H1 (cell line): ENCODE measurements around the gene SH3RF3. TPM values are rescaled to one million over a fixed set of nuclear protein-coding genes. Genes with fewer than 3 reads are reported as not detected.

ENCODE experiments used
- CTCF ChIA-PET: fragments of 300-600 bp; sonication (Branson Sonifier 250); formaldehyde crosslinking; loops from one replicate; lab custom pipeline; 2021; ENCODE audit not compliant: partially characterized antibody; lab: Charles Lee
- POLR2A ChIA-PET: fragments of 300-600 bp; sonication (Branson Sonifier 250); formaldehyde crosslinking; loops from one replicate; lab custom pipeline; 2021; ENCODE audit warnings: inconsistent platforms; ENCODE audit not compliant: partially characterized antibody; lab: Charles Lee
- DNase-seq, 2 experiments: peaks; one replicate each; pipeline versions ENCODE4 v3.0.0 to v3.0.0-alpha.2; 2010 to 2022; ENCODE audit warnings: low spot score in 2 of 2, low read depth in 1 of 2, mixed read lengths in 1 of 2
- FAIRE-seq: peaks from 2 replicates; lab custom pipeline; 2011; peaks lifted over from hg19 to GRCh38; lab: Jason Lieb, UNC
- H2AFZ ChIP-seq: 2 replicates; pipeline ENCODE4 v1.8.1; 2012; ENCODE audit warnings: low read length, inconsistent platforms
- H2AK5ac ChIP-seq: 2 replicates; pipeline ENCODE4 v1.6.1; 2013; ENCODE audit warnings: low read depth, low read length
- H2BK120ac ChIP-seq: replicated peaks from 2 replicates; pipeline ENCODE3; 2013; ENCODE audit warnings: low read depth, low read length, inconsistent platforms
- H2BK12ac ChIP-seq: 2 replicates; pipeline ENCODE4 v1.6.1; 2013; ENCODE audit warnings: low read depth, low read length
- H2BK15ac ChIP-seq: 2 replicates; pipeline ENCODE4 v1.6.1; 2013; ENCODE audit warnings: low read length
- H2BK20ac ChIP-seq: 2 replicates; pipeline ENCODE4 v1.6.1; 2013; ENCODE audit warnings: low read length
- H2BK5ac ChIP-seq: 2 replicates; pipeline ENCODE4 v1.6.1; 2013; ENCODE audit warnings: low read depth, low read length
- H3K14ac ChIP-seq: 2 replicates; pipeline ENCODE4 v1.6.1; 2013; ENCODE audit warnings: inconsistent platforms; ENCODE audit not compliant: insufficient read length
- H3K18ac ChIP-seq: 2 replicates; pipeline ENCODE4 v1.6.1; 2013; ENCODE audit warnings: low read length; ENCODE audit errors: extremely low read depth
- H3K23ac ChIP-seq: 2 replicates; pipeline ENCODE4 v1.6.1; 2013; ENCODE audit warnings: inconsistent platforms; ENCODE audit not compliant: insufficient read length
- H3K23me2 ChIP-seq: 2 replicates; pipeline ENCODE4 v1.6.1; 2013; ENCODE audit warnings: low read depth, low read length
- H3K27ac ChIP-seq: 2 replicates; pipeline ENCODE4 v1.6.1; 2011; ENCODE audit warnings: low read depth, low read length, inconsistent platforms
- H3K27me3 ChIP-seq, 4 experiments: replicated peaks in 1 of 4; 1 replicate in 1 of 4; 2 replicates in 3 of 4; pipeline versions ENCODE4 v1.6.1 to v1.8.1; 2011 to 2013; ENCODE audit warnings: low read length in 3 of 4, mild to moderate bottlenecking in 3 of 4, inconsistent platforms in 2 of 4, mixed read lengths in 2 of 4, moderate library complexity in 1 of 4; ENCODE audit not compliant: control insufficient read depth in 3 of 4, insufficient read depth in 3 of 4; ENCODE audit errors: extremely low read depth in 1 of 4
- H3K36me3 ChIP-seq, 4 experiments: 2 replicates each; pipeline versions ENCODE4 v1.6.1 to v1.8.1; 2011 to 2013; ENCODE audit warnings: mild to moderate bottlenecking in 4 of 4, low read length in 3 of 4, moderate library complexity in 2 of 4, control low read depth in 1 of 4, inconsistent platforms in 1 of 4; ENCODE audit not compliant: insufficient read depth in 4 of 4, control insufficient read depth in 2 of 4
- H3K4ac ChIP-seq: replicated peaks from 2 replicates; pipeline ENCODE3; 2013; ENCODE audit warnings: low read length, low read depth, mixed read lengths, inconsistent platforms; ENCODE audit not compliant: insufficient read length
- H3K4me1 ChIP-seq, 4 experiments: replicated peaks in 1 of 4; 1 replicate in 1 of 4; 2 replicates in 3 of 4; pipeline versions ENCODE4 v1.6.1 to v1.8.1; 2011 to 2013; ENCODE audit warnings: low read length in 3 of 4, inconsistent platforms in 2 of 4, mixed read lengths in 1 of 4; ENCODE audit not compliant: insufficient read depth in 4 of 4, control insufficient read depth in 3 of 4
- H3K4me2 ChIP-seq, 2 experiments: 2 replicates each; pipeline versions ENCODE4 v1.6.1 to v1.8.1; 2011 to 2013; ENCODE audit warnings: low read depth in 2 of 2, low read length in 2 of 2, control low read depth in 1 of 2, inconsistent platforms in 1 of 2, mild to moderate bottlenecking in 1 of 2; ENCODE audit not compliant: insufficient read depth in 1 of 2
- H3K4me3 ChIP-seq, 4 experiments: fragments of 200-600, 300-600 bp in 1 of 4; sonication (generic), shearing (Covaris generic), sonication (Bioruptor Twin) in 1 of 4; 2 replicates each; pipeline versions ENCODE4 v1.5.1 to v1.8.1; 2011 to 2016; ENCODE audit warnings: low read length in 4 of 4, low read depth in 3 of 4, control low read depth in 2 of 4, inconsistent platforms in 2 of 4, mild to moderate bottlenecking in 2 of 4, mixed read lengths in 1 of 4, moderate library complexity in 1 of 4; ENCODE audit not compliant: insufficient read depth in 2 of 4; ENCODE audit errors: extremely low read depth in 1 of 4
- H3K56ac ChIP-seq: replicated peaks from 2 replicates; pipeline ENCODE3; 2013; ENCODE audit warnings: low read depth, mild to moderate bottlenecking, mixed read lengths, low read length, inconsistent platforms; ENCODE audit not compliant: insufficient read length
- H3K79me1 ChIP-seq: 2 replicates; pipeline ENCODE4 v1.6.1; 2013; ENCODE audit warnings: low read depth, low read length, control low read depth
- H3K79me2 ChIP-seq, 2 experiments: 2 replicates each; pipeline versions ENCODE4 v1.6.1 to v1.8.1; 2012 to 2013; ENCODE audit warnings: low read length in 2 of 2, mild to moderate bottlenecking in 2 of 2, inconsistent platforms in 1 of 2; ENCODE audit not compliant: insufficient read depth in 2 of 2, control insufficient read depth in 1 of 2
- H3K9ac ChIP-seq, 4 experiments: replicated peaks in 1 of 4; 1 replicate in 1 of 4; 2 replicates in 3 of 4; pipeline versions ENCODE4 v1.6.1 to v1.8.1; 2011 to 2013; ENCODE audit warnings: low read depth in 3 of 4, low read length in 3 of 4, control low read depth in 2 of 4, mild to moderate bottlenecking in 2 of 4, moderate library complexity in 2 of 4, inconsistent platforms in 1 of 4; ENCODE audit errors: extremely low read depth in 1 of 4
- H3K9me3 ChIP-seq, 2 experiments: 2 replicates each; pipeline versions ENCODE4 v1.6.1 to v1.8.1; 2012 to 2013; ENCODE audit warnings: mild to moderate bottlenecking in 2 of 2, moderate library complexity in 2 of 2, control low read depth in 1 of 2, inconsistent platforms in 1 of 2, low read depth in 1 of 2, low read length in 1 of 2, mixed read lengths in 1 of 2; ENCODE audit not compliant: insufficient read depth in 2 of 2
- H4K20me1 ChIP-seq, 2 experiments: replicated peaks in 1 of 2; 2 replicates each; pipeline versions ENCODE3 to v1.8.1; 2011 to 2013; ENCODE audit warnings: inconsistent platforms in 2 of 2, low read length in 2 of 2, mild to moderate bottlenecking in 1 of 2; ENCODE audit not compliant: insufficient read depth in 2 of 2, control insufficient read depth in 1 of 2
- H4K5ac ChIP-seq: 2 replicates; pipeline ENCODE4 v1.6.1; 2013; ENCODE audit warnings: low read length, low read depth, mixed read lengths, inconsistent platforms; ENCODE audit not compliant: insufficient read length
- H4K8ac ChIP-seq: 2 replicates; pipeline ENCODE4 v1.8.0; 2013; ENCODE audit warnings: mild to moderate bottlenecking, moderate library complexity, low read length, inconsistent platforms; ENCODE audit not compliant: insufficient read depth; ENCODE audit errors: extremely low read depth
- H4K91ac ChIP-seq: replicated peaks from 2 replicates; pipeline ENCODE3; 2013; ENCODE audit warnings: low read length, mixed read lengths, inconsistent platforms; ENCODE audit not compliant: insufficient read length
- CEBPB ChIP-seq: IDR thresholded peaks from 2 replicates; pipeline ENCODE4 v1.6.1; 2012; ENCODE audit warnings: low read depth, low read length
- JUN ChIP-seq: IDR thresholded peaks from 2 replicates; pipeline ENCODE4 v1.6.1; 2011; ENCODE audit warnings: low read depth, mild to moderate bottlenecking, improper control_type of control experiment, low read length
- KDM1A ChIP-seq: fragments of 200-600, 300-600 bp; sonication (generic); IDR thresholded peaks from 2 replicates; pipeline ENCODE4 v1.7.1; 2016; ENCODE audit warnings: mild to moderate bottlenecking, low read length, borderline replicate concordance
- KDM5A ChIP-seq: fragments of 200-600 bp; IDR thresholded peaks from 2 replicates; pipeline ENCODE4 v1.7.1; 2012; ENCODE audit warnings: mild to moderate bottlenecking, low read length, inconsistent platforms, mixed read lengths
- SP4 ChIP-seq: IDR thresholded peaks from 2 replicates; pipeline ENCODE4 v1.6.1; 2012; ENCODE audit warnings: low read length, inconsistent platforms
- TEAD4 ChIP-seq: IDR thresholded peaks from 2 replicates; pipeline ENCODE4 v1.6.1; 2012; ENCODE audit warnings: low read depth, low read length, inconsistent platforms, mixed read lengths
- WGBS, 2 experiments: shearing (Covaris generic) in 1 of 2; methylation state at CpG; one replicate each; pipeline versions ENCODE4 v1.1.6 to v1.1.7; 2013 to 2015; ENCODE audit warnings: low lambda C conversion rate in 2 of 2, mixed read lengths in 2 of 2, inconsistent platforms in 1 of 2, low coverage in 1 of 2, missing lambda C conversion rate in 1 of 2; ENCODE audit not compliant: insufficient replicate concordance in 2 of 2, insufficient coverage in 1 of 2, insufficient read length in 1 of 2; ENCODE audit errors: extremely low coverage in 1 of 2, missing lambda C conversion rate in 1 of 2; 5-methylcytosine and 5-hydroxymethylcytosine counted together
- polyA plus RNA-seq, 7 experiments: library from polyadenylated mRNA; depleted of rRNA in 3 of 7; stranded (reverse) in 5 of 7; unstranded in 2 of 7; fragments of >200 nt in 5 of 7; fragments of 200-250 nt in 2 of 7; gene quantifications; 1 replicate in 5 of 7; 2 replicates in 1 of 7; 4 replicates in 1 of 7; pipeline versions ENCODE4 v1.2.1 to v1.2.3, GENCODE V29; 2011 to 2013; ENCODE audit warnings: missing spikeins in 2 of 7, mixed read lengths in 2 of 7
- total RNA-seq: library from RNA; stranded (reverse); fragmentation: NEBNext Ultra II Directional; extraction: Animal tissue kit (Norgen Biotek cat#: 25700); gene quantifications from 2 replicates; pipeline ENCODE4 v1.2.1, GENCODE V29; 2021

Gene SH3RF3
- total and polyA plus RNA-seq, 2 of the 8 experiments (the other 6 are each of a cell fraction or from before 2014, with no cell fraction given), result 0.11 to 0.65 TPM

- H2BK120ac ChIP-seq, result no peak overlapping the region
- H3K18ac ChIP-seq, result no peak overlapping the region
- H4K91ac ChIP-seq, result no peak overlapping the region
- ChIA-PET CTCF (interaction anchor here (0.6 to 2.4 kb wide), 6 partner anchors 12 to 215 kb away, joined by 3 to 13 read pairs (median 3); no protein-coding TSS in a partner anchor), POLR2A (no interaction called here)
- H2BK12ac ChIP-seq, result no peak overlapping the region
- no peak overlapping the region; the same call in none of the 2 replicates for H4K8ac ChIP-seq
- no peak overlapping the region for H3K14ac ChIP-seq
- DNase-seq (no peak), FAIRE-seq (no peak)
- no peak overlapping the region for H2BK5ac ChIP-seq
- H3K56ac ChIP-seq, result no peak overlapping the region
- no peaks in the 10 kb centered on the region for H3K79me1 ChIP-seq
- H3K23ac ChIP-seq, result no peak overlapping the region
- no peak overlapping the region for H3K4me3 ChIP-seq
- 91% methylated on average over 11 of the region's 11 CpGs; no CpG with 5 or more reads in 1 of the 2 experiments for WGBS, 2 experiments
- H2AFZ ChIP-seq, result no peak overlapping the region
- H3K23me2 ChIP-seq, result no peaks in the 10 kb centered on the region
- H2BK15ac ChIP-seq, result no peak overlapping the region
- no peak overlapping the region for H3K27ac ChIP-seq
- no peaks in the 10 kb centered on the region for H4K20me1 ChIP-seq
- no peaks in the 10 kb centered on the region for H3K36me3 ChIP-seq
- no peak overlapping the region for H3K9ac ChIP-seq
- H3K27me3 ChIP-seq, result no peaks in the 10 kb centered on the region
- H3K4me2 ChIP-seq, result no peak overlapping the region
- TF ChIP-seq KDM1A (no peak), TEAD4 (no peak), CEBPB (no peak), JUN (no peak), SP4 (no peak), KDM5A (no peak)
- H2BK20ac ChIP-seq, result no peak overlapping the region
- H3K79me2 ChIP-seq, result no peaks in the 10 kb centered on the region
- peaks cover 0 to 2% (median 0%) of the 10 kb centered on the region in 4 experiments; a peak in 1 of 7 replicates for H3K4me1 ChIP-seq
- H4K5ac ChIP-seq, result no peak overlapping the region
- 0 out of 4 replicates have a peak, but pooled peaks cover 0 to 2% of the 10 kb centered on the region in 2 experiments for H3K9me3 ChIP-seq
- H3K4ac ChIP-seq, result no peak overlapping the region
- H2AK5ac ChIP-seq, result no peak overlapping the region
Measured at GRCh38 chr2:109295070-109295780, 166.2 kb downstream of the SH3RF3 start.
